Measurements from ENCODE around the gene DUSP1. TPM values are rescaled to one million over a fixed set of nuclear protein-coding genes. Genes with fewer than 3 reads are reported as not detected.
"Not testable (repeated sequence)": the region's sequence is repeated elsewhere in the genome, so short reads cannot be mapped to it uniquely, and the experiment has no call there.

The DUSP1 gene
- total RNA-seq, 1 donor from 2014 or later, result 145 TPM

DNA sequence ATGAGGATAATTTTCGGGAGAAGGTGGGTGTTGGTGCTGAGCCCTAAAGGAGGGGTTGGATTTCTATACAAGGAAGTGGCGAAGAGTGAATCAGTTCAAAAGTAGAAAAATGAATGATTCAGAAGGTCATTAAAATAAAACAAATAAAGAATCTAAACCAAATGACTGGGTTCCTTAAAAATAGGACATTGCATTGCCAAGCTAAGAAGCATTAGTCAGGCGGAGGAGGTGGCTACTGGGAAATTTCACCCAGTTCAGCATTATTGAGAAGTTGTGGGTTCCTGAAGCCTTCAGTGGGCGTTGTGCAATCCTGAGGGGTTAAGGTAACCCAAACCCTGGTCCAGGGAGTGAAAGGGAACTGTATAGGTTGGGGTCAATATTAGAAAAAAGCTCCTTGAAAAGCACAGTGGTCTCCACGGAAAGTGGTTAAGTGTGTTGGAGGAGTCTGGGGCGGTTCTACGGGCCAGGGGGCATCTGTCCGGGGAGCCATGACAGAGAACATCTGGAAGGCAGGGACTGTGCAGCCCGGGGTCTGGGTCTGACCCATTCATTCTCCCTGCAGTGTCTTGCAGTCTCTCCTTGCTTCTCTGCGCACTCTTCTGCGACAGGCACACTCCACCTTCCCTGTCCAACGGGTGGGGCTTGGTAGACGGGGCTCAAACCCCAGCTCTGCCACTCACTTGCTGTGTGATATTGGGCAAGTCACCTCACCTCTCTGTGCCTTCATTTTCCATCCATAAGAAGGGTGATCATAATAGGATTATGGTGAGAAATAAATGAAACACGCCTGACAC lies 27.6 kb upstream of the DUSP1 start:
- ATAC-seq, result peak; percentile 13
- DNase-seq (ENCODE audit: low spot score), result no peak

DNA sequence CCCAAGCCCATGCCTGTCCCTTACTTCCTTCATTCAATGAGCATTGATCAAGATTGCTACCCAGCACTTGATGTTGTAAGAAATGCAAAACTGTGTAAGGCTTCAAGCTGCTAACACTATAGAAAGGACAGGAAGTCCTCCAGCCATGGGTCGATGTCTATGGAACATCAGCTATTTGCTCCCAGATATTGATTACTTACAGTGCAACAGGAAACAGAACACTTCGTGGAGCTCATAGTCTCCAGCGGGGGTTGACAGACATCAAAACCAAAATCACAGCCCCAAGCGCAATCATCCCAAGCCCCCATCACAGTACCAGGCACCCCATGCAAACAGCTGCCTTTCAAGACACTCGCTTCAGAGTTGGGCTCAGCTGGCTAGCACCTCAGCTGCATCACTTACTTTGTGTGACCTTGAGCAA lies 26.8 kb upstream of the DUSP1 start:
- ATAC-seq (no peak), DNase-seq (ENCODE audit: low spot score) (no peak)

DNA sequence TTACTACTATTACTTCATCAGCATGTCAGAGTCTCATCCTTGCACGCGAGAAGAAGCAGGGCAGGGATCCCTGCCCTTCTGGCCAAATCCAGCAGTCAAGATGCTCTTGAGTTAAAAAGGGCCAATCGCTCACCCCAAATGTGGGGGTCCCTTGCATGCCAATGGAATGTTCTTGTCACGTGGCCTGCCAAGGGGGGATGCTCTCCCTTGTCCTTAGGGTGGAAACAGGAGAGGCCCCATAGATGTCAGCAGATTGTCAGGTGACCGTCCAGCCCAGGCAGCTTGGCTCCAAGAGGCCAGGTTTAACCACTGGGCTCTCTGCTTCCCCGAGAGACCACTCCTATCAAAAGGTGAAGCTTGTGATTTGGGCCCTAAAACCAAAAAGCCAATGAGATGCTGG lies 25.3 kb upstream of the DUSP1 start:
- DNase-seq (ENCODE audit: low spot score) (no peak), ATAC-seq (no peak)

DNA sequence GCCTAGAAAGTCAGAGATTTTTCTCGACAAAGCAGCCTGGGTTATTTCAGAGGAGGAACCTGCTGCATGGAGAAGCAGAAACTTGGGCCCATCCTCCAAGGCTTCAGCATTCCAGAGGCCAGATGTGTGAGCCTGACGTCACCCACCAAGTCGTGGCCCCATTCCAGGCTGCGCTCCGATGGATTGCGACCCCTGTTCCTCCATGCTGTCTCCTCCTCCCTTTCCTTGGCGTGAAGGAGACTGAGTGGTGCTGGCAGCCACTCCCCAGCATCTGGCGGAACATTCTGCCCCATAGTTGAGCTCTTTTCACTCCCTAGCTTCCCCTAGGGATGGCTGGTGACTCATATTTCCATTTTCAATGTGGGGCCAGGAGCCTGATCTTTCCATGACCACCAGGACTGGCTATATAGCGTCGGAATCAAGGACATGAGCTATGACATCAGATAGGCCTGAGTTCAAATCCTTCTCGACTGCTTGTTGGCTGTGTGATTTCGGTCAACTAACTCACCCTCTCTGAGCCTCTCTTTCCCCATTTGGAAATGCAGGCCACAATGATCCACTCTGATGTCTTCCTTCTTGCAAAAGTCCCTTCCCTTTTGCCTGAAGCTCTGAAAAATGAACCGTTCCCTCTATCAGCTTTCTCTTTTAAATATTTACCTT lies 24.5 kb upstream of the DUSP1 start:
- peak; percentile 11 for ATAC-seq
- DNase-seq (ENCODE audit: low spot score), result no peak

DNA sequence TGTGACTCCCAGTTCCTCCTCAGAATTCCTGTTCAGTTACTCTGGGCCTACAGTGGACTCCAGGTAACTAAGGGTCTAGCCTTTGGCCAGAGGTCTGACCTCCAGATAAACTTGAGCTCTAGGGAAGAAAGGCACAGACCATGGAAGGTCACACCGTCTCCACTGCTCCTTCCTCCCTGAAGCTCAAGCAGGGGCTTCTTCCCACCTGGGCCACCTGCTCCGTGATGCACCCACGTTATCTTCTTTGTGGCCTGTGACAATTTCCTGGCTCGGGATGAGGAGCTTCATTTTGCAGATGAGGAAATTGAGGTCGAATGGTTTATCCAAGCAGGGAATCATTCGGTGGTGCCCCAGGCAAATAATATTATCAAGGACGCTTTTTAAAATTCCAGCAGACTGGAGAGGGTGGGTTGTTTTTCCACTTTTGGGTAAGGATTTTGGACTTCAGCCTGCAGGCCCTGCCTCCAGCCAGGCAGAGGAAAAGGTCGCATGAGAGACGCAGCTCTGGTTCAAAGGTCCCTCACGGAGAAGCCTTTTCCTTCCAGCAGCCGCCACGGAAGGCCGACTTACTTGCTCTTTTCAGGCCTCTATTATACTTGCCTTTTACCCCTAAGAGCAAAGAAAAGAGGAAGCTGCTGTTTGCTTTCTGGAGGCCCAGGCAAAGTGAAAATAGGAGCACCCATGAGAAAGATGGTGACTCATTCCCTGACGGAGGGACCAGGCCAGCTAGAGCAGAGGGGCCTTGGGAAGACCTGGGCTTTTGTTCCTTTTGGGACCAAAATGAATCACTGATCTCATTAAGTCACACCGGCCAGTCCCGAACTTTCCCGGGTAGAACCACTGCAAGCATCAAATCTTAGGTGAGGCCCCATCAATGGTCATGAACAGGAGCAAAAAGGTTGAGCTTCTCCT lies 22.8 kb upstream of the DUSP1 start:
- peak; percentile 42 for ATAC-seq
- no peak for DNase-seq (ENCODE audit: low spot score)

DNA sequence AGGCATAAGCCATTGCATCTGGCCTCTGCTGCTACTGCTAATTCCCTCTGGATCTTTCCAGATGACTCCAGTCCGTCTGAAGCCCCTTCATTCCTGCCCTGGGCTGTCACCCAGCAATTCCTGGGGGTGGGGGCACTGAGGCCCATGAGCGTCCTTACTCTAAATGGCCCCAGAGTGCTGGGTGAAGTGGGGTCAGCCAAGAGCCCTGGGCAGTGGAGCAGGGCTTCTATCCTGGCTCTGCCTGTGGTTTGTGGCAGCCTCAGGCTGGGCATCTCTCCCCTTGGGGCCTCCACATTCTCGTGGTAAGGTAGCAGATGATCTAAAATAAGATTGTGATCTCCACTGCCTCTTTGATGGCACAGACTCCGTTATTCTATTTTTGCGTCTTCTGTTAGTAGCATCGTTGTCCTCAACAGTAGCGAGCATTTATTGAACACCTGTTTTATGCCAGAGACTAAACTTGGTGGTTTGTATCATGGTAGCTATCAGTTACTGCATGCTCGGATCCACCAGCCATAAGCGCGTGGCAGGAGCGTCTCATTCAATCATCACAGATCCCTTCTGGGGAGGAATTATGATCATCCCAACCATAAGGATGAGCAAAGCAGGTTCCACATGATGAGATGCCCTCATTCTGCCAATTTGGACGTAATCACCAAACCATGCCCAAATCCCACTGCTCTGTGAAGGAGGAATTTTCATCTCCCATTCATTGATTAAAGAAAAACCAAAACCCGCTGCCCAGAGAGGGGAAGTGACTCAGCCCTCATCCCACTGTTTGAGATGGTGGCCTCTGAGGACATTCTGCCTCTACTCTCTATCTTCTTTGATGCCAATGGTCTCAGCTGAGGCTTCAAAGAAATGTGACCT lies 21.9 kb upstream of the DUSP1 start:
- DNase-seq (ENCODE audit: low spot score) (no peak), ATAC-seq (no peak)

DNA sequence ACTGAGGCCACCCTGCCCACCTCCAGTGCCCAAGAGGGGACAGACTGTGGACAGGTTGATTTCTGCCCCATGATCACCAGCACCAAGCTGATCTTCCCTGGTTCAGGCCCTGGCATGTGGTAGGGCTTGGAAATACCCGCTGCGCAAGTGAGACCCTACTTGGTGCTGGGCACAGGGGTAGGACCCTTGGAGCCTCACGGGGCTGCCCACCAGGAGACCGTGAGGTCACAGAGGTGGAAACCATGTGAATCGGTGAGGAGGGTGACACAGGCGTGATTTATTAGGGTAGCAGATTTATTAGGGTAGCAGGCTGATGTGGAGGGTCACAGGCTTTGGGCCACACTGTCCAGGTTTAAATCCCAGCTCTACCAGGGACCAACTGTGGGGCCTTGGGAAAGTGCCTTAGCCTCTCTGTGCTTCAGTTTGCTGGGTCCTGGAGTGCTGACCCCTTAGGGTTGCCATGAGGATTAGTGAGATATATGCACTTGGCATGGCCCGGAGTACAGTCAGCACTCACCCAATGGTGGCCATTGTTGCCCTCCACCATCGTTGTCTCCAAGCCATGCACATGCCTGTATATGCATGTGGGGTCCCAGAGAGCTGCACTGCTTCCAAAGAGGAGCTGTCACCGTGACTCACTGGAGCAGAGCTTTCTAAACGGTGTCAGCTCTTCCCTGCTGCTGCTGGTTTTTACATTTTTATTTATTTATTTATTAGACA lies 20.9 kb upstream of the DUSP1 start:
- DNase-seq (ENCODE audit: low spot score), result no peak
- no peak for ATAC-seq

DNA sequence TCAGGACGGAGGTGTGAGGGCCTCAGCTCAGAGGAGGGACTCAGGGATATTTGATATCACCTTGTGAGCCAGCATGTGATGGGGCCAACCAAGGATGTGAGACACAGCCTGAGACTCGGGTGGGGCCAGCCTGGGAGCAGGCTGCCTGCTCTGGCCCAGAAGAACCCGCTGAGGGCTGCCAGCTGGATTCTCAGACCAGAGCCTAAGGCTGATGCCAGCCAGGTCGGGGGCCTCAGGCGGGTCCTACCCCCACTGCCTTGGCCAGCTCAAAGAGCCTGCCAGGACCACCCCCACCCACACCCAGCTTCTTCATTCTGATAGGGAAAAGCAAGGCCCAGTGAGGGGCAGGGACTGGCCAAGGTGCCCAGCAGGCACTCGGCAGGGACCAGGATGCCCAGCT lies 20.3 kb upstream of the DUSP1 start:
- DNase-seq (ENCODE audit: low spot score), result no peak

DNA sequence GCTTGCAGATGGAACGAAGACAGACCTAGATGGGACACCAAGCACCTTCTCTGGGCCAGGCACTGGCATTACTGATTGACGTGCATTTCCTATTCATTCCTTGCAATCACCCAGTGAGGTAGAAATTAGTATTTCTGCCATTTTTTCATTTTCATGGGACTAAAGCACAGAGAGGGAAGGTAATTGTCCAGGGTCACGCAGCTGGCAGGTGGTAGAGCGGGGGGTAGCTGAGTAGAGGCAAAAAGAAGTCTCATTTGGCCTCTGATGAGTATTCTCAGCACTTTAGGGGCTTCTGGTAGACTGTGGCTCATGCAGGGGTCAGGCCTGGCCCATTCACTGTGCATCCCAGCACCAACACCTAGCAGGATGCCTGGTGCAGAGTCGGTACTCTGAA lies 19.5 kb upstream of the DUSP1 start:
- no peak for ATAC-seq
- DNase-seq (ENCODE audit: low spot score), result peak; percentile 44

More for the DNA sequence above, 20.3 kb upstream of the DUSP1 start:
- no peak for ATAC-seq

DNA sequence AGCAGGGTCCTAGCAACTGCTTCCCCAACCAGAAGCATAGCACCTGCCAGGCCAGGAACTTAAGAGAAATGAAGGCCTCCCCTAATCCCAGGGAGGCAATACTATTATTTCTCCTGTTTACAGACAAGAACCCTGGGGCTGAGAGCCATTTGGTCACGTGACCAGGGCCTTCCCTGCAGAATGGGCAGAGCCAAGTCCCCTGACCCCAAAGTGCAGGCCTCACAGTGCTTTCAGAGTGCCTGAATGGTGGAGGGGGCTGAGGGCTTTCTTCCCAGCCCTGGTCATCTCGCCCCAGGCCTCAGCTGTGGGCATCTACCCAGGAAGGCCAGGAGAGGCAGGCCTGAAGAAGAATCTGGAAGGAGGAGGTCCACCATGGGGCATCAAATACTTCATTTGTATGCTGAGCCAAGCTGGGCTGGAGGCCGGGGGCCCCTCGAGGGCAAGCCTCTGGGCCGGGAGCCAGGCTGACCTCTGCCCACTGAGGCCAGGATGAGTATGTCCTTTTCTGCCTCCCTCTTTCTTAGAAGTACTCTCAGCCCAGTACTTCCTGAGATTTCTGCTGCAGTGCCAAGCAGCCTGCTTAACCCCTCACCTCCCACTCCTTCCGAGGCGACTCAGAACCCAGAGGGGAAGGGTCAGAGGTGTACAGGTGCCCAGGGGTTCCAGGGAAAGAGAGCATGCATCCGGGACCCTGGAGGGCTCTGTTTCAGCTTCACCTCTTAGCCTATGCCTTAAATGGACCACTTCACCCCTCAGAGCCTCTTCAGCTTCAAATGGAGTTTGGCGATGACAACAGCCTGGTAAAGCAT lies 18.9 kb upstream of the DUSP1 start:
- DNase-seq (ENCODE audit: low spot score), result no peak
- ATAC-seq, result peak; percentile 3

DNA sequence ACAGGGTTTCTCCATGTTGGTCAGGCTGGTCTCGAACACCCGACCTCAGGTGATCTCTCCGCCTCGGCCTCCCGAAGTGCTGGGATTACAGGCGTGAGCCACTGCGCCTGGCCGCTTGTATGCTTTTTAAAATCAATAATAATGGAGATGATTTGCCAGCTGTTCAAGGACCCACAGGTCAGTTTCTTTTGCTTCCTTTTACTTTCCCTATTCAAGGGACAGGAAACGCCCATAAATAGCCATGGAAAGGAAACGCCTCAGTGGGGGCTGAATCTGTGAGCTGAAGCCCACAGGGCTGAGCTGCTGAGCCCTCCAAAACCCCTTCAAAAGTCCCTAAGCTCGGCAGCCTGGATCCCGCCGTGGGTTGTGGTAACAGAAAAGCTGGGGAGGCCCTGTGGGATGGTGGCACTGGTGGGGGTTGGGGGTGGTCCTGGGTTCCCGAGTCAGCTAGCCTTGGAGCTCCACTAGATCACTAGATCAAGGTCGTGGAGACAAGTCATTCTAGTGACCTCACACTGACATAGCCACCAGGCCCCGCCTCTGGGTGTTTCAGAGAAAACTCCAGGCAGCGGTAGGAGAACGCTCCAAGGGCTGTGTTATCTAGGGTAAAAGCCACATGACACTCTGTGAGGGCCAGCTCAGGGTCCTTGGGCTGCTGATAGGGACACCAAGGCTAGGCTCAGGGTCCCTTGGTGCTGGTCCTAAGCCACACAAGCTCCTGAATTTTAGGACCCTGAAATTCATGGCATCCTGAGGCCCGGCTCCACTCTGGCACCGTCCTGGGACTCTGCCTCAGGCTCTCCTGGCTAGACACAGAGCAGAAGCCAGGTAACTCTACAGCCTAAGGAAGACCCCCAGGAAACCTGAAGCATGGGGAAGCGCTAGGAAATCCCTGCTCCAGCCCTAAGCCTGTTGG lies 18.0 kb upstream of the DUSP1 start:
- peak; percentile 86 for ATAC-seq
- DNase-seq (ENCODE audit: low spot score), result peak; percentile 90

DNA sequence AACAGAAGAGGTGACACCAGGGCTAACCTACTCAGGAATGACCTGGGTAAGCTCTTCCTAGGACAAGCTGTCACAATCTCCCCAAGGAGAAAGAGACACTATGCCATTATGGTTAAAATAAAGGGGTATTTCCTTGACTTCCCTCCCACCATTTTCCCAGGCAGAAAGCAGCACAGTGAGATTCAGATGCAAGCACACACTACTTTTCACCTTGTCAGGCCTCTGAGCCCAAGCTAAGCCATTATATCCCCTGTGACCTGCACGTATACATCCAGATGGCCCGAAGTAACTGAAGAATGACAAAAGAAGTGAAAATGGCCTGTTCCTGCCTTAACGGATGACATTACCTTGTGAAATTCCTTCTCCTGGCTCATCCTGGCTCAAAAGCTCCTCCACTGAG lies 16.5 kb upstream of the DUSP1 start:
- not testable (repeated sequence) for ATAC-seq; DNase-seq (ENCODE audit: low spot score)

DNA sequence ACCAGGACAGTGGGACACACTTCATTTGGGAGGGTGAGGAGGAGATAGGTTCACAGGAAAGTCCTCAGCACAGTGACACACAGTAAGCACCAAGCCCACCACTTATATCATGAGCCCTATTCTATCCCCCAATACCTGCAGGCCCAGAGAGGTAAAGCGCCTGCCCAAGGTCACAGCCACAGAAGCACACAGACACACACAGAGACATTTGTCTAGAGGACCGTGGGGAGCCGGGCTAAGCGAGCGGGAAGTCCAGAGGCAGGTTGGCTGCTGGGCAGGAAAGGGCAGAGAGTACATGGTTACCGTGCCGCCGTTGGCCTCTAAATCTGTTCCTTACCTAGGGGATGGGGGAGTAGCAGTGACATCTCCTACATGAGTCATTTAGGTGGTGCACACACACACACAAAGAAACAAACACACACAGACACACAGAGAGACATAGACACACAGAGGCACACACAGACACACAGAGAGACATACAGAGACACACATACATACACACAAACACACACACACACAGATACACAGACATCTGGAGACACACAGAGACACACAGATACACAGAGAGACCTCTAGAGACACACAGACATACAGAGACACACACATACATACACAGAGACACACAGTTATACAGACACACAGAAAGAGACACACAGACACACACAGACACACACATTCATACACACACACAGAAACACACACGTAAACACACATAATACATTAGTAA lies 15.9 kb upstream of the DUSP1 start:
- peak; percentile 52 for ATAC-seq
- DNase-seq (ENCODE audit: low spot score), result no peak

DNA sequence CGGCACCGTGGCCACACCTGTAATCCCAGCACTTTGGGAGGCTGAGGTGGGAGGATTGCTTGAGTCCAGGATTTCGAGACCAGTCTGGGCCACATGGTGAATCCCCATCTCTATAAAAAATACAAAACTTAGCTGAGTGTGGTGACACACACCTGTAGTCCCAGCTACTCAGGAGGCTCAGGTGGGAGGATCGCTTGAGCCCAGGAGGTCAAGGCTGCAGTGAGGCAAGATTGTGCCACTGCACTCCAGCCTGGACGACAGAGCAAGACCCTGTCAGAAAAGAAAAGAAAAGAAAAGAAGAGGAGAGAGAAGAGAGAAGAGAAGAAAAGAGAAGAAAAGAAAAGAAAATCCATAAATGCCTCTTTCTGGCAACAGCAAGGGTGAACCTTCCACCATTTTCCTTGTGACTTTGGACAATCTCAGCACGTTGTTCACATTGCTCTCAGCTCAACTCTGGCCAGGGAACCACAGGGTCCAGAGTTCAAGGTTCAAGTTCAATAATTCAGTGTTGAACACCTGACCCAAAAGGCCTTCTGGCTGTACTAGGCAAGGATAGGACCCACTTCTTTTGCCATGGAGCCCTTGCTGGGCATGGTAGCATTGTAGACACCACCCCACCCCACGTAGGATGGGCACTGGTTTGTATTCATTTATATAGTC lies 14.6 kb upstream of the DUSP1 start:
- peak; percentile 46 for ATAC-seq
- DNase-seq (ENCODE audit: low spot score), result no peak

DNA sequence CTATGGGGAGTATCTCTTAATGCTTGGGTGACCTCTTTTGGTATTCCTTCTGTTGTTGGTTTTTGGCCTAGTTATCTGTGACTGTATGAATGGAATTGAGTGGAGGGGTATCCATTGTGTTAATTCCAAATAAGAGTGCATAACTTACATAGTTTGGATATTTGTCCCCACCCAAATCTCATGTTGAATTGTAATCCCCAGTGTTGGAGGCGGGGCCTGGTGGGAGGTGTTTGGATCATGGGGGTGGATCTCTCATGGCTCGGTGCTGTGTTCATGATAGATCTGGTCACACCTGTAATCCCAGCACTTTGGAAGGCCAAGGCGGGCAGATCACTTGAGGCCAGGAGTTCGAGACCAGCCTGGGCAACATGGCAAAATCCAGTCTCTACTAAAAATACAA lies 13.2 kb upstream of the DUSP1 start:
- DNase-seq (ENCODE audit: low spot score); ATAC-seq: not testable (repeated sequence)

DNA sequence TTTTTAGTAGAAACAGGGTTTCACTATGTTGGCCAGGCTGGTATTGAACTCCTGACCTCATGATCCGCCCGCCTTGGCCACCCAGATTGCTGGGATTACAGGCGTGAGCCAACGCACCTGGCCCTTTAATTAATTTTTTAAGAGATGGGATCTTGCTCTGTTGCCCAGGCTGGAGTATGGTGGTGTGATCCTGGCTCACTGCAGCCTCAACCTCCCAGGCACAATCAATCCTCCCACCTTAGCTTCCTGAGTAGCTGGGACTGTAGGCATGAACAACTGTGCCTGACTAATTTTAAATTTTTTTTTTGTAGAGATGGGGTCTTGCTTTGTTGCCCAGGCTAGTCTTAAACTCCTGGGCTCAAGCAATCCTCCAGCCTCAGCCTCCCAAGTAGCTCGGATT lies 12.3 kb upstream of the DUSP1 start:
- DNase-seq (ENCODE audit: low spot score); ATAC-seq: not testable (repeated sequence)
